NCI-H146 (cell line): ENCODE results near the gene MFN2.
A peak's percentile ranks its signal among the peaks of the same experiment; 100 is the strongest.
"Not testable (repeated sequence)": the region's sequence is repeated elsewhere in the genome, so short reads cannot be mapped to it uniquely, and the experiment has no call there.

Experiments
- DNase-seq: peaks from one replicate; lab custom pipeline; 2025; lab: John Stamatoyannopoulos, UW

The MFN2 gene

DNA sequence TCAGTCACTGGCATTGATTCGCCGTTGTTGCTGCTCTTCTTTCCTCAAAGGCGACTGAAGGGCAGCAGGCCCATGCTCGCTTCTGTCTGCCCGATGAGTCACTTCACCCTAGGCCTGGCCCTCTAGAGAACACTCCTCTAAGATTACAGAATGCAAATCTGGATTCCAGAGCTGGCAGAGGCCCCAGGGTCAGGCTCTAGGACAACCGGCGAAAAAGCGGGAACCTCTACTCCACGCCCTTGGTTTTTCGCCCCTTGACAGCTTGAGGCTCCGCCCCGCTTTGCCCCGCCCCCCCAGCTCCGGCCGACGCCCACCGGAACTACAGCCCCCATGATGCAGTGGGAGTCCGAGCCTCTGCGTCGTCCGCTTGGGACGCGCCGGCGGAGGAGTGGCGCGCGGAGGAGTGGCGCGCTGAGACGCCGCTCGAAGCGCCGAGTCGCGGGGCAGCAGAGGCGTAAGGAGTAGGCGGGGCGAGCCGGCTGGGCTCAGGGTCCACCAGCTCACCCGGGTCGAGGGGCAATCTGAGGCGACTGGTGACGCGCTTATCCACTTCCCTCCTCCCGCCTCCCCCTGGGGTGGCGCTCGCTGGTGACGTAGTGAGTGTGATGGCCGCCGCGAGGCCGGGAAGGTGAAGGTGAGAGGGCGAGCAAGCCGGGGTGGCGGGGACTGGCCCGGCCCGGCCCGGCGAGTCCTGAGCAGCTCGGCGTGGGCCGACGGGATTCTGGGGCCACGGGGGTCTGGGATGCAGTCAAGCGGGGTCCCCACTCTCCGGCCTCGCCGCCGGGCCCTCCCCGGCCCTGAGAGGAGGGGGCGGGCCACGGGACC lies at the start of gene MFN2:
Gene MFN2, plus strand, starts transcription at position 594 of the 825 bp plus-strand sequence. CDS start 8,725 bp downstream, outside the sequence.
- peak; percentile 95 for DNase-seq

DNA sequence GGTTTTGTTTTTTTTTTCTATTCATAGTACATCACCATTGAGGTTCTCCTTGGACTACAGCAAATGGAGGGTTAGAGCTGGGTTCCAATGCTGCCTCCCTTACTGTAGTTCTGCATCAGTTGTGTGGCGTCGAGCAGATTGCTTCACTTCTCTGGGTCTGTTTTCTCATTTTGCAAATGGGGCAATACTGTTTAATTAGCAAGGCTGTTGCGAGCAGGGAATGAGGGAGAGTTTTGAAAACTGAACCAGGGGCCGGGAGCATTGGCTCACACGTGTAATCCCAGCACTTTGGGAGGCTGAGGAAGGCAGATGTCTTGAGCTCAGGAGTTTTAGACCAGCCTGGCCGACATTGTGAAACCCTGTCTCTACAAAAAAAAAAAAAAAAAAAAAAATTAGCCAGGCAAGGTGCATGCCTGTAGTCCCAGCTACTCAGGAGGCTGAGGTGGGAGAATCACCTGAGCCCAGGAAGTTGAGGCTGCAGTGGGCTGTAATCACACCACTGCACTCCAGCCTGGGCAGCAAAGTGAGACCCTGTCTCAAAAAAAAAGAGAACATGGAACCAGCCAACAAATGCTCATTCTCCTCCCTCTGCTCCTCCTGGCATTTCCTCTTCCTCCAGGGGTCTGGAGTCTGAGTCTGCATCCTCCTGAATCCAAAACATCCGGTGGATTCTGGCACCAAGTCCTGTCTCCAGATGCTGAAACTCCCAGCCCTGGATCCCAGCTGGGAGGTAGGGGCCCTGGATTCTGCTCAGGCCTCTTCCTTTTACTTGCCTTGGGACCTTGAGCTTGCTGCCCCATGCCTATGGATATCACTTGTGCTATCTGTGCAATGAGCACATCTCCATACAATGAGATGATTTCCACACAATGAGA lies 49.4 kb upstream of the MFN2 start:
- no peak for DNase-seq

- DNase-seq, result no peak
Measured at GRCh38 chr1:11931845-11932244, 48.4 kb upstream of the MFN2 start.

- peak; percentile 80 for DNase-seq
Measured at GRCh38 chr1:11934302-11935056, 45.8 kb upstream of the MFN2 start, which contains the start of gene PLOD1. PLOD1 (plus strand) TSS chr1:11934717; CDS start chr1:11934780, 63 bp downstream.

GRCh38 chr1:11935057-11935412 lies 45.2 kb upstream of the MFN2 start:
- DNase-seq, result no peak

DNA sequence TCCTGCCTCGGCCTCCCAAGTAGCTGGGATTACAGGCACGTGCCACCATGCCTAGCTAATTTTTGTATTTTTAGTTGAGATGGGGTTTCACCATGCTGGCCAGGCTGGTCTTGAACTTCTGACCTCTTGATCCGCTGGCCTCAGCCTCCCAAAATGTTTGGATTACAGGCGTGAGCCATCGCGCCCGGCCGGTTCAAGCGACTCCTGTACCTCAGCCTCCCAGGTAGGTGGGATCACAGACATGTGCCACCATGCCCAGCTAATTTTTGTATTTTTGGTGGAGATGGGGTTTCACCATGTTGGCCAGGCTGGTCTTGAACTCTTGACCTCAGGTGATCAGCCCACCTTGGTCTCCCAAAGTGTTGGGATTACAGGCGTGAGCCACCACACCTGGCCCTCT lies 44.5 kb upstream of the MFN2 start:
- DNase-seq, result not testable (repeated sequence)

- no peak for DNase-seq
Measured at GRCh38 chr1:11938722-11939526, 41.3 kb upstream of the MFN2 start.

DNA sequence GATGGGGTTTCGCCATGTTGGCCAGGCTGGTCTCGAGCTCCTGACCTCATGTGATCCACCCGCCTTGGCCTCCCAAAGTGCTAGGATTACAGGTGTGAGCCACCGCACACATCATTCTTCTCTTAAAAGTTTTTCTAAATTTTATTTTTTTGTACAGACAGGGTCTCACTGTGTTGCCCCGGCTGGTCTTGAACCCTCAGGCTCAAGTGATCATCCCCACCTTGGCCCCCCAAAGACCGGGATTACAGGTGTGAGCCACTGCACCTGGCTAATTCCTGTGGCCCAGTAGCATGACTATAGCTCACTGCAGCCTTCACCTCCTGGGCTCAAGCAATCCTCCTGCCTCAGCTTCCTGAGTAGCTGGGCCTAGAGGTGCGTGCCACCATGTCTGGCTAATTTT lies 40.5 kb upstream of the MFN2 start:
- not testable (repeated sequence) for DNase-seq

GRCh38 chr1:11940260-11940921 lies 39.9 kb upstream of the MFN2 start:
- DNase-seq, result no peak

- DNase-seq, result no peak
Measured at GRCh38 chr1:11942280-11942679, 38.0 kb upstream of the MFN2 start.

- DNase-seq, result no peak
Measured at GRCh38 chr1:11943619-11944018, 36.6 kb upstream of the MFN2 start.

DNA sequence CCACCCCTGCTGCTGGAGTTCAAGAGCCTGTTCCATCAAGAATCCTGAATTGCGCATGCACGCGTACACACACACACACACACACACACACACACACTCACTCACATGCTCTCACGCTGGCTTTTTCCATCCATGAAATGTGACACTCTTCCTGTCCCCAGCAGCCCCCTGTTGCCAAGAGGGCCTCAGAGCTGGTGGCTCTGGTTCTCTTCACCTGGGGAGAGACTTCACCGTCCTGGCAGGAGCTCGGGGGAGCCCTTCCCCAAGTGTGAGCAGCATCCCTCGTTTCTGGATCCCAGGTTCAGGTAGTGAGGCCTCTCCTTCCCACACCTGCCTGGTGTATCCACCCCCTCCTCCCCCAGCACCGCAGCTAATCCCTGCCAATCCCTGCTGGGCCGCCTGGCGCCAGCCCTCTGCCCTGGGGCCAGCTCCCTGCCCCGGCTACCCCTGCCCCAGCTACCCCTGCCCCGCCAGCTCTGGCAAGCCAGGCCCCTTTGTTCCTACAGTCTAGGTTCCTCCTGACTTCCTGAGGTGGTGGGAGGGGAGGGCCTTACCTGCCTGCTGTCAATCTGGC lies 35.8 kb upstream of the MFN2 start:
- peak; percentile 86 for DNase-seq

- no peak for DNase-seq
Measured at GRCh38 chr1:11946647-11947046, 33.6 kb upstream of the MFN2 start.

- DNase-seq, result no peak
Measured at GRCh38 chr1:11948822-11949458, 31.3 kb upstream of the MFN2 start.

GRCh38 chr1:11951901-11952300 lies 28.3 kb upstream of the MFN2 start:
- DNase-seq, result no peak

- DNase-seq, result no peak
Measured at GRCh38 chr1:11952455-11953109, 27.7 kb upstream of the MFN2 start.

DNA sequence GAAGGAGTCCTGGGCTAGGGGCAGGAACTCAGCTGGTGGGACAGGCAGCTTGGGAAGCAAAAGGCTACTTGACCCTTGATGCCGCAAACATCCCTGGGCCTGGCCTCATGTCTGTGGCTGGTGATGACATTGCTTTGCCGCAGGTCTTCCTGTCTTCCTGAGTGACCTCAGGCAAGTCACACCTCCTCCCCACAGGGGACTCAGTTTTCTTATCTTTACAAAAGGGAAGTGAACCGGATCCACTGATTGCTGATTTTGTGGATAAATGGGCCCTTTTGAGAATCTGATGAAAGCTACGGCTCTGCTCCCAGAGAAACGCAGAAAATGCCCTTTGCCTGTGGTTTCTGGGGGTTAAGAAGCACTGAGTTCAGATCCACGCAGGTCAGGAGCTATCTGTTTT lies 25.0 kb upstream of the MFN2 start:
- DNase-seq, result no peak

- no peak for DNase-seq
Measured at GRCh38 chr1:11957398-11957797, 22.8 kb upstream of the MFN2 start.

DNA sequence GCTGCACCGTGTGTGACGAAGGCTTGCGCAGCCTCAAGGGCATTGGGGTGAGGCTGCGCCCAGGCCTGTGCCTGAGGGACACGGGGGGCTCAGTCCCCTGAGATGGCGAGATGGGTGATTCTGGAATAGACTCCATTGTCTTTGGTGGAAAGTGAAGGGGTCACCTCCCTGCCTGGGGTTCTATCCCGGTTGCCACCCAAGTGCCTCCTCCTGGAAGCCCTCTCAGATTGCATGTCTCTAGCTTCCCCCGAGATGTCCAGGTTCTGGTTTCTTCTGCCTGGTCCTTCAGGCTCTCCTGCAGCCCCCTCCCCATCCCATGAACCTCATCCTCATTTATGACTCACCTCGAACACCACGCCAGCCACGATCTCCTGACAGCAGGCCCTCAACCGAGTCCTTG lies 22.3 kb upstream of the MFN2 start:
- DNase-seq, result no peak
